A673 (cell line): Measurements from ENCODE around the gene MYLK.

Experiments used
- CTCF ChIP-seq: fragments of 300-800, 200-600 bp; sonication (generic); conservative IDR thresholded peaks from 2 replicates; pipeline ENCODE4 v1.5.1; 2017; ENCODE audit warnings: low read depth, mild to moderate bottlenecking, antibody characterized with exemption, low read length, moderate library complexity, mixed read lengths
- EZH2 ChIP-seq: fragments of 200-600 bp; sonication (generic); IDR thresholded peaks from 2 replicates; pipeline ENCODE4 v1.6.1; 2017; ENCODE audit warnings: borderline replicate concordance, low read depth, mild to moderate bottlenecking, mixed read lengths, antibody characterized with exemption, low read length; ENCODE audit not compliant: poor library complexity, severe bottlenecking

- TF ChIP-seq CTCF (no peak), EZH2 (no peak)
These were observed 181.4 kb downstream of the MYLK start for GRCh38 chr3:123702720-123703119.
